Gastrocnemius medialis (tissue), 4 donors: ENCODE results near the gene ACHE.

Experiments used
- CTCF ChIP-seq, 5 experiments: fragments of 450-650 bp in 3 of 5; fragments of 200-600 bp in 2 of 5; sonication (generic) in 2 of 5; IDR thresholded peaks in 4 of 5; conservative IDR thresholded peaks in 1 of 5; 1 replicate in 4 of 5; 2 replicates in 1 of 5; pipeline ENCODE4 v1.5.1; 2016 to 2019; ENCODE audit warnings: antibody characterized with exemption in 5 of 5, mild to moderate bottlenecking in 3 of 5, moderate library complexity in 3 of 5
- POLR2A ChIP-seq, 2 donors: fragments of 450-650 bp; IDR thresholded peaks; one replicate each; pipeline ENCODE4 v1.6.1; 2017; ENCODE audit warnings: antibody characterized with exemption in 2 of 2, mild to moderate bottlenecking in 2 of 2, moderate library complexity in 2 of 2

DNA sequence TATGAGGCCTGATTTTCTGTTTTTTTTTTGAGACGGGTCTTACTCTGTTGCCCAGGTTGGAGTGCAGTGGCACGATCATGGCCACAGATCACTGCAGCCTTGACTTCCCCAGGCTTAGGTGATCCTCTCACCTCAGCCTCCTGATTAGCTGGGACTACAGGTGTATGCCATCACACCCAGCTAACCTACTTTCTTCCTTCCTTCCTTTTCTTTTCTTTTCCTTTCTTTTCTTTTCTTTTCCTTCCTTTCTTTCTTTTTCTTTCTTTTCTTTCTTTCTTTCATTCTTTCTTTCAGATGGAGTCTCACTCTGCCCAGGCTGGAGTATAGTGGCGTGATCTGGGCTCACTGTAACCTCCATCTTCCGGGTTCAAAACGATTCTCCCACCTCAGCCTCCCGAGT is 17.0 kb downstream of the ACHE start:
- TF ChIP-seq CTCF (IDR thresholded peaks at IDR 0.05 in 4 of 5, conservative IDR thresholded peaks at IDR 0.05 in 1 of 5) = no peak
- TF ChIP-seq POLR2A (IDR thresholded peaks at IDR 0.05) = no peak
